Neuronal stem cell (in vitro differentiated cells): Measurements from ENCODE around the gene KCNK5.

Source experiments
- DNase-seq: peaks from one replicate; pipeline ENCODE4 v3.0.0-alpha.2; 2013; ENCODE audit warnings: low spot score
- H2AFZ ChIP-seq: one replicate; pipeline ENCODE4 v1.6.1; 2013; ENCODE audit warnings: mild to moderate bottlenecking, low read length, inconsistent platforms
- H2AK5ac ChIP-seq: 2 replicates; pipeline ENCODE4 v1.6.1; 2013; ENCODE audit warnings: low read depth, mild to moderate bottlenecking, inconsistent platforms, low read length, moderate library complexity, mixed read lengths
- H2BK120ac ChIP-seq: 2 replicates; pipeline ENCODE4 v1.6.1; 2013; ENCODE audit warnings: low read depth, mild to moderate bottlenecking, inconsistent platforms, low read length, moderate library complexity, mixed read lengths
- H2BK12ac ChIP-seq: one replicate; pipeline ENCODE4 v1.6.1; 2013; ENCODE audit warnings: low read length, inconsistent platforms
- H2BK15ac ChIP-seq: 2 replicates; pipeline ENCODE4 v1.6.1; 2013; ENCODE audit warnings: mild to moderate bottlenecking, low read length, inconsistent platforms, mixed read lengths
- H2BK5ac ChIP-seq: one replicate; pipeline ENCODE4 v1.6.1; 2013; ENCODE audit warnings: inconsistent platforms, mild to moderate bottlenecking, low read length, moderate library complexity
- H3K14ac ChIP-seq: one replicate; pipeline ENCODE4 v1.6.1; 2013; ENCODE audit warnings: low read length, inconsistent platforms
- H3K18ac ChIP-seq: 2 replicates; pipeline ENCODE4 v1.6.1; 2013; ENCODE audit warnings: low read length, inconsistent platforms
- H3K23ac ChIP-seq: 2 replicates; pipeline ENCODE4 v1.6.1; 2013; ENCODE audit warnings: low read depth, mild to moderate bottlenecking, mixed read lengths, low read length, inconsistent platforms; ENCODE audit not compliant: poor library complexity
- H3K27ac ChIP-seq: replicated peaks from 3 replicates; pipeline ENCODE4 v1.5.1; 2013; ENCODE audit warnings: low read length, inconsistent platforms
- H3K27me3 ChIP-seq, 3 experiments: 2 replicates each; pipeline ENCODE4 v1.6.1; 2013; ENCODE audit warnings: low read length in 3 of 3, mild to moderate bottlenecking in 2 of 3, inconsistent platforms in 1 of 3, low read depth in 1 of 3, mixed read lengths in 1 of 3, moderate library complexity in 1 of 3; ENCODE audit not compliant: control insufficient read depth in 3 of 3, insufficient read depth in 3 of 3
- H3K36me3 ChIP-seq, 2 donors: replicated peaks in 1 of 2; 2 replicates each; pipeline ENCODE4 v1.6.1; 2013; ENCODE audit warnings: low read length in 2 of 2; ENCODE audit not compliant: control insufficient read depth in 2 of 2, insufficient read depth in 2 of 2
- H3K4ac ChIP-seq: 2 replicates; pipeline ENCODE4 v1.6.1; 2013; ENCODE audit warnings: inconsistent platforms, mild to moderate bottlenecking, low read length, moderate library complexity
- H3K4me1 ChIP-seq, 2 donors: 1 replicate in 1 of 2; 2 replicates in 1 of 2; pipeline ENCODE4 v1.6.1; 2013; ENCODE audit warnings: low read length in 2 of 2, low read depth in 1 of 2; ENCODE audit not compliant: control insufficient read depth in 2 of 2, insufficient read depth in 1 of 2
- H3K4me2 ChIP-seq: one replicate; pipeline ENCODE4 v1.6.1; 2013; ENCODE audit warnings: mild to moderate bottlenecking, low read length, inconsistent platforms; ENCODE audit not compliant: insufficient read depth, poor library complexity, severe bottlenecking
- H3K4me3 ChIP-seq, 2 donors: 2 replicates each; pipeline ENCODE4 v1.5.1; 2013; ENCODE audit warnings: low read length in 2 of 2, mild to moderate bottlenecking in 2 of 2, inconsistent platforms in 1 of 2, moderate library complexity in 1 of 2
- H3K79me1 ChIP-seq: one replicate; pipeline ENCODE4 v1.6.1; 2013; ENCODE audit warnings: low read depth, mild to moderate bottlenecking, inconsistent platforms, low read length, moderate library complexity
- H3K9ac ChIP-seq: one replicate; pipeline ENCODE4 v1.6.1; 2013; ENCODE audit warnings: mild to moderate bottlenecking, low read depth, low read length, inconsistent platforms; ENCODE audit not compliant: poor library complexity
- H3K9me3 ChIP-seq, 2 donors: replicated peaks in 1 of 2; 2 replicates each; pipeline versions ENCODE3 to v1.6.1; 2013; ENCODE audit warnings: low read length in 2 of 2, mild to moderate bottlenecking in 2 of 2, inconsistent platforms in 1 of 2, low read depth in 1 of 2, mixed read lengths in 1 of 2, moderate library complexity in 1 of 2; ENCODE audit not compliant: control insufficient read depth in 2 of 2, insufficient read depth in 1 of 2
- H4K8ac ChIP-seq: one replicate; pipeline ENCODE4 v1.6.1; 2013; ENCODE audit warnings: low read depth, mild to moderate bottlenecking, inconsistent platforms, low read length, moderate library complexity
- H4K91ac ChIP-seq: one replicate; pipeline ENCODE4 v1.6.1; 2013; ENCODE audit warnings: low read length, low read depth, mild to moderate bottlenecking, inconsistent platforms; ENCODE audit not compliant: poor library complexity
- WGBS, 2 donors: extraction: QIAGEN DNeasy Blood & Tissue Kit; methylation state at CpG; one replicate each; pipeline ENCODE4 v1.1.7; 2013; ENCODE audit warnings: missing lambda C conversion rate in 2 of 2, mixed read lengths in 1 of 2; ENCODE audit not compliant: insufficient read length in 2 of 2, insufficient replicate concordance in 1 of 2; ENCODE audit errors: extremely low coverage in 2 of 2; 5-methylcytosine and 5-hydroxymethylcytosine counted together

Gene KCNK5

GRCh38 chr6:39190545-39191235, 38.6 kb downstream of the KCNK5 start:
- Histone ChIP-seq H4K8ac (no peak overlapping the region), H2BK15ac (no peak overlapping the region), H2AFZ (no peak overlapping the region), H2BK5ac (peak overlapping the region; percentile 16), H3K14ac (no peak overlapping the region), H3K9ac (no peak overlapping the region), H3K4me3 (no peak overlapping the region), H3K23ac (no peak overlapping the region), H3K18ac (peak overlapping the region; percentile 77), H2BK12ac (no peak overlapping the region), H2AK5ac (peak overlapping the region; percentile 38), H3K27ac (no peak overlapping the region), H3K79me1 (peaks cover 4% of the 10 kb centered on the region), H3K4ac (no peak overlapping the region), H3K4me1 (peaks cover 8 to 20% of the 10 kb centered on the region in 2 donors), H3K9me3 (peaks cover 0 to 2% of the 10 kb centered on the region in 2 donors), H4K91ac (no peak overlapping the region), H3K36me3 (peaks cover 0 to 14% of the 10 kb centered on the region in 2 donors), H3K4me2 (no peak overlapping the region), H3K27me3 (no peaks in the 10 kb centered on the region), H2BK120ac (no peak overlapping the region)
- no CpG with 5 or more reads among the region's 21 CpGs for WGBS, 2 donors
- no peak for DNase-seq

GRCh38 chr6:39189915-39190544, 39.2 kb downstream of the KCNK5 start:
- no peak overlapping the region for H4K91ac ChIP-seq
- H3K27ac ChIP-seq = no peak overlapping the region
- H3K9ac ChIP-seq = no peak overlapping the region
- no peak overlapping the region for H3K23ac ChIP-seq
- peak overlapping the region; percentile 16 for H2BK5ac ChIP-seq
- H3K36me3 ChIP-seq = peaks cover 0 to 10% of the 10 kb centered on the region in 2 donors
- H3K4me3 ChIP-seq = no peak overlapping the region
- H3K79me1 ChIP-seq = peaks cover 4% of the 10 kb centered on the region
- peak overlapping the region; percentile 77 for H3K18ac ChIP-seq
- H3K4ac ChIP-seq = no peak overlapping the region
- peak overlapping the region; percentile 38 for H2AK5ac ChIP-seq
- H3K4me2 ChIP-seq = no peak overlapping the region
- peak overlapping the region; percentile 66 for H2AFZ ChIP-seq
- peaks cover 8 to 20% of the 10 kb centered on the region in 2 donors for H3K4me1 ChIP-seq
- no peak overlapping the region for H2BK15ac ChIP-seq
- no peak overlapping the region for H2BK12ac ChIP-seq
- peaks cover 0 to 2% of the 10 kb centered on the region in 2 donors for H3K9me3 ChIP-seq
- no peak overlapping the region for H3K14ac ChIP-seq
- H2BK120ac ChIP-seq = no peak overlapping the region
- no peaks in the 10 kb centered on the region for H3K27me3 ChIP-seq
- DNase-seq = peak; percentile 31
- WGBS, 2 donors = no CpG with 5 or more reads among the region's 15 CpGs
- H4K8ac ChIP-seq = no peak overlapping the region

- Histone ChIP-seq H2AK5ac (no peak overlapping the region), H3K4me3 (no peak overlapping the region), H3K4me2 (no peak overlapping the region), H3K27me3 (no peaks in the 10 kb centered on the region), H3K79me1 (peaks cover 4% of the 10 kb centered on the region), H3K14ac (no peak overlapping the region), H2BK12ac (no peak overlapping the region), H4K91ac (no peak overlapping the region), H4K8ac (no peak overlapping the region), H3K18ac (no peak overlapping the region), H3K9me3 (no peaks in the 10 kb centered on the region), H3K27ac (no peak overlapping the region), H3K23ac (no peak overlapping the region), H2BK5ac (no peak overlapping the region), H3K4me1 (peaks cover 8 to 20% of the 10 kb centered on the region in 2 donors), H2BK120ac (no peak overlapping the region), H3K9ac (no peak overlapping the region), H3K4ac (no peak overlapping the region), H2AFZ (no peak overlapping the region), H3K36me3 (peaks cover 0 to 5% of the 10 kb centered on the region in 2 donors), H2BK15ac (no peak overlapping the region)
- no peak for DNase-seq
- no CpG with 5 or more reads among the region's 8 CpGs for WGBS, 2 donors
Observed at GRCh38 chr6:39189131-39189530, 40.1 kb downstream of the KCNK5 start.

GRCh38 chr6:39188571-39188970, 40.7 kb downstream of the KCNK5 start:
- peaks cover 6 to 14% of the 10 kb centered on the region in 2 donors for H3K4me1 ChIP-seq
- no peak overlapping the region for H2AK5ac ChIP-seq
- H3K4me2 ChIP-seq = no peak overlapping the region
- H2BK15ac ChIP-seq = no peak overlapping the region
- no peak overlapping the region for H3K4me3 ChIP-seq
- H2BK12ac ChIP-seq = no peak overlapping the region
- H2AFZ ChIP-seq = no peak overlapping the region
- no peak overlapping the region for H3K27ac ChIP-seq
- H3K23ac ChIP-seq = no peak overlapping the region
- H4K91ac ChIP-seq = no peak overlapping the region
- WGBS, 2 donors = no CpG with 5 or more reads among the region's 7 CpGs
- no peak overlapping the region for H2BK120ac ChIP-seq
- H3K9ac ChIP-seq = no peak overlapping the region
- no peak overlapping the region for H3K18ac ChIP-seq
- no peak overlapping the region for H3K4ac ChIP-seq
- H4K8ac ChIP-seq = no peak overlapping the region
- H3K14ac ChIP-seq = no peak overlapping the region
- peaks cover 4% of the 10 kb centered on the region for H3K79me1 ChIP-seq
- no peak for DNase-seq
- H3K9me3 ChIP-seq = no peaks in the 10 kb centered on the region
- H3K36me3 ChIP-seq = peaks cover 0 to 3% of the 10 kb centered on the region in 2 donors
- no peaks in the 10 kb centered on the region for H3K27me3 ChIP-seq
- no peak overlapping the region for H2BK5ac ChIP-seq
